Transverse colon (tissue), 3 donors: ENCODE data around the gene TRAF3IP3.

Experiments
- CTCF ChIP-seq, 5 experiments: fragments of 200-600 bp in 3 of 5; fragments of 450-650 bp in 2 of 5; sonication (generic) in 3 of 5; IDR thresholded peaks; 1 replicate in 2 of 5; 2 replicates in 3 of 5; pipeline ENCODE4 v1.5.1; 2016 to 2017; ENCODE audit warnings: antibody characterized with exemption in 5 of 5, inconsistent platforms in 3 of 5, mild to moderate bottlenecking in 2 of 5, moderate library complexity in 1 of 5
- EP300 ChIP-seq: sonication (generic); formaldehyde crosslinking; IDR thresholded peaks from one replicate; pipeline ENCODE4 v1.6.1; 2017; ENCODE audit warnings: antibody characterized with exemption, low read depth
- POLR2A ChIP-seq: fragments of 450-650 bp; IDR thresholded peaks from one replicate; pipeline ENCODE4 v1.6.1; 2016; ENCODE audit warnings: antibody characterized with exemption, mild to moderate bottlenecking, moderate library complexity

DNA sequence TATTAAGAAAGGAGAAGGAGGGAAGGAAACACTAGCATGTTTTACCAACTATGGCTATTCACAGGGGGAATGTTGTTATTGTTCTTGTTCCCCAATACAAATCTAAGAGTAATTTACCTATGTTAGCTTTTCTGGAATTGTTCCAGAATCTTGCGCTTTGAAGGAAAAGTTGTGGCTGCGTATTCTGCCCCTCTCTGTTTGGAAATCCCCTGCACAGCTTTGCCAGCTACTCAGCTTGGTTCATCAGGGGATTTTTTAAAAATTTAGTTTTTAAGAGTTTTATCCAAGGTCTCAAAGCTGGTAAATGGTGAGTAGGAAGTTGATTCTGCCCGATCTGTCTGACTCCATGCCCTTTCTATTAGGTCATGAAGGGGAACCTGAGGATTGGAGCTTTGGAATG lies 59.6 kb downstream of the TRAF3IP3 start:
- TF ChIP-seq POLR2A (no peak), CTCF (IDR thresholded peaks at IDR 0.05) (no peak), EP300 (no peak)
